ENCODE data around the gene PLA2G2C.

PLA2G2C gene

DNA sequence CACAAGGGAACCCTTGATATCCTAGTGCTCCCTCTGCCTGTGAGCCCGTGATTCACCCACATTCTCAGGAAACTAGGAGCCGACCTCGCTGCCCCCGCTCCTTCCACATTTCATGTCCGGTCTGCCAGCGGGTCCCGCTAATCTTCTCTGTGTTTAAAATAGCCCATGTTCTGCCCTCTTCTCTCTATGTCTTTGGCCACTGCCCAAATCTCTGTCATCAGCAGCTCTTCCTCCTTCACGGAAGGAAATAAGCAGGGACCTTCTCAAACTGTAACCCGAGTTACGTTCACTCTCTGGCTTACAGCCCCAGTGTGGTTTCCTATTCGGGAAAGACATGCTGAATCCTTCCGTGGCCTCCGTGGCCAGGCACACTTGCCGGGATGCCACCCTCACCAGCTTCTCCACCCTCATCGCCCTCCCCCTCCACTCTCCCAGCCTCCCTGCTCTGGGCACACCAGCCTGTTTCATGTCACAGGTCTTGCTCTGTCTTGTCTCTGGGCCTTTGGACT lies 21.6 kb downstream of the PLA2G2C start:
- Histone ChIP-seq H3K9ac (ENCODE audit: low read length) (no peak overlapping the region), H3K4me3 (ENCODE audit: low read length) (no peak overlapping the region), H3K4me1 (ENCODE audit: low read length) (no peaks in the 10 kb centered on the region), H3K36me3 (replicated peaks; ENCODE audit: low read depth, low read length) (no peaks in the 10 kb centered on the region), H2AFZ (ENCODE audit: low read depth, low read length) (no peak overlapping the region), H4K20me1 (ENCODE audit: insufficient read depth, low read length) (no peaks in the 10 kb centered on the region), H3K4me2 (ENCODE audit: low read length) (no peak overlapping the region), H3K9me3 (ENCODE audit: insufficient read depth, low read length) (no peaks in the 10 kb centered on the region), H3K27me3 (ENCODE audit: low read depth, low read length) (no peaks in the 10 kb centered on the region), H3K27ac (ENCODE audit: low read length) (no peak overlapping the region), H3K79me2 (ENCODE audit: low read length) (no peaks in the 10 kb centered on the region)
- no peak for TF ChIP-seq EZH2phosphoT487 (IDR thresholded peaks at IDR 0.05; ENCODE audit: low read depth)
- no peak for TF ChIP-seq CTCF (IDR thresholded peaks at IDR 0.05; ENCODE audit: low read depth, low read length)

DNA sequence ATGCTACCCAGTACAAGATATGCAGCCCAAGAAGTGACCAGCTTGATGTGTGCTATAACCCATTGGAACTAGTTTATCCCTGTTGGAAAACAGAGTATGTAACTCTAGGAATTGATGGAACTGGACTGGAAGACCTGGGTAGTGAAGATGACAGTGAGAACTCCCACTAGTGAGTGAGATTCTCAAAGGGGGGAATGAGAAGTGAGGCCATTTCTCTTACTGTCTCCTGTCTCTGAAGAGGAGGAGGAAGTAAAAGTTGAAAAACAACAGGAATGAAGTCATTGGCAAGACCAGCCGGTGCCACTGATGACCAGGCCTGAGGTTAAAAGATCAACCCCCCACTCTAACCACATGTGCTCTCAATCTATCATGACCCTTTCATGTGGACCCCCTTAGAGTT lies 26.3 kb downstream of the PLA2G2C start:
- TF ChIP-seq EZH2phosphoT487 (IDR thresholded peaks at IDR 0.05; ENCODE audit: low read depth) (no peak), CTCF (IDR thresholded peaks at IDR 0.05; ENCODE audit: low read depth, low read length) (no peak)
- H3K27ac ChIP-seq (ENCODE audit: low read length), result no peak overlapping the region
- no peak overlapping the region for H2AFZ ChIP-seq (ENCODE audit: low read depth, low read length)
- H3K79me2 ChIP-seq (ENCODE audit: low read length), result no peaks in the 10 kb centered on the region
- no peaks in the 10 kb centered on the region for H3K9me3 ChIP-seq (ENCODE audit: insufficient read depth, low read length)
- no peak overlapping the region for H3K4me2 ChIP-seq (ENCODE audit: low read length)
- H3K4me1 ChIP-seq (ENCODE audit: low read length), result no peaks in the 10 kb centered on the region
- H3K9ac ChIP-seq (ENCODE audit: low read length), result no peak overlapping the region
- H3K27me3 ChIP-seq (ENCODE audit: low read depth, low read length), result no peaks in the 10 kb centered on the region
- no peak overlapping the region for H3K4me3 ChIP-seq (ENCODE audit: low read length)
- no peaks in the 10 kb centered on the region for H4K20me1 ChIP-seq (ENCODE audit: insufficient read depth, low read length)
- H3K36me3 ChIP-seq (replicated peaks; ENCODE audit: low read depth, low read length), result no peaks in the 10 kb centered on the region

GRCh38 chr1:20158358-20159070 lies 27.8 kb downstream of the PLA2G2C start:
- H3K4me2 ChIP-seq (ENCODE audit: low read length), result no peak overlapping the region
- H3K27me3 ChIP-seq (ENCODE audit: low read depth, low read length), result no peaks in the 10 kb centered on the region
- no peaks in the 10 kb centered on the region for H4K20me1 ChIP-seq (ENCODE audit: insufficient read depth, low read length)
- H2AFZ ChIP-seq (ENCODE audit: low read depth, low read length), result no peak overlapping the region
- H3K4me1 ChIP-seq (ENCODE audit: low read length), result peaks cover 3% of the 10 kb centered on the region; the same call in 1 of the 2 replicates
- no peak for TF ChIP-seq CTCF (IDR thresholded peaks at IDR 0.05; ENCODE audit: low read depth, low read length)
- TF ChIP-seq EZH2phosphoT487 (IDR thresholded peaks at IDR 0.05; ENCODE audit: low read depth), result no peak
- no peak overlapping the region for H3K4me3 ChIP-seq (ENCODE audit: low read length)
- no peaks in the 10 kb centered on the region for H3K36me3 ChIP-seq (replicated peaks; ENCODE audit: low read depth, low read length)
- H3K9me3 ChIP-seq (ENCODE audit: insufficient read depth, low read length), result no peaks in the 10 kb centered on the region
- no peak overlapping the region for H3K9ac ChIP-seq (ENCODE audit: low read length)
- no peak overlapping the region for H3K27ac ChIP-seq (ENCODE audit: low read length)
- no peaks in the 10 kb centered on the region for H3K79me2 ChIP-seq (ENCODE audit: low read length)

- Histone ChIP-seq H3K9me3 (ENCODE audit: insufficient read depth, low read length) (no peaks in the 10 kb centered on the region), H3K79me2 (ENCODE audit: low read length) (no peaks in the 10 kb centered on the region), H3K9ac (ENCODE audit: low read length) (no peak overlapping the region), H3K4me3 (ENCODE audit: low read length) (no peak overlapping the region), H3K27me3 (ENCODE audit: low read depth, low read length) (no peaks in the 10 kb centered on the region), H3K27ac (ENCODE audit: low read length) (no peak overlapping the region), H3K4me2 (ENCODE audit: low read length) (0 out of 2 replicates have a peak overlapping the region, but pooled peaks have one; percentile 14), H4K20me1 (ENCODE audit: insufficient read depth, low read length) (no peaks in the 10 kb centered on the region), H3K36me3 (replicated peaks; ENCODE audit: low read depth, low read length) (no peaks in the 10 kb centered on the region), H2AFZ (ENCODE audit: low read depth, low read length) (no peak overlapping the region), H3K4me1 (ENCODE audit: low read length) (peaks cover 6% of the 10 kb centered on the region; the same call in 1 of the 2 replicates)
- TF ChIP-seq EZH2phosphoT487 (IDR thresholded peaks at IDR 0.05; ENCODE audit: low read depth) (no peak), CTCF (IDR thresholded peaks at IDR 0.05; ENCODE audit: low read depth, low read length) (no peak)
Measured at GRCh38 chr1:20154301-20154831, 32.0 kb downstream of the PLA2G2C start.
